HepG2 (cell line): ENCODE measurements around the gene ATP5F1C. TPM values are rescaled to one million over a fixed set of nuclear protein-coding genes. Genes with fewer than 3 reads are reported as not detected.

Source experiments
- ATAC-seq: fragments of 200-7000 bp; cut with Tn5 transposase; 3 replicates; pipeline ENCODE4 v1.9.1; 2020; ENCODE audit warnings: mild to moderate bottlenecking, moderate library complexity
- BruUV-seq: library from RNA; stranded (reverse); fragments of 400-500 nt; replicated peaks from 2 replicates; lab custom pipeline; 2021; lab: Mats Ljungman, UMichigan
- CTCF ChIA-PET: fragments of 300-600 bp; formaldehyde crosslinking; extraction: SDS; loops from one replicate; lab custom pipeline; 2021; ENCODE audit warnings: low total read pairs, inconsistent platforms, low intra/inter-chr PET ratio; lab: Yijun Ruan, JAX
- POLR2A ChIA-PET: fragments of 350-600 bp; sonication (Branson Sonifier 250); formaldehyde crosslinking; loops from one replicate; lab custom pipeline; 2020; ENCODE audit warnings: antibody characterized with exemption, inconsistent platforms; lab: Yijun Ruan, JAX
- DNase-seq: peaks from one replicate; pipeline ENCODE4 v3.0.0-alpha.2; 2015; ENCODE audit warnings: low spot score
- FAIRE-seq: peaks from 3 replicates; lab custom pipeline; 2011; peaks lifted over from hg19 to GRCh38; lab: Jason Lieb, UNC
- H2AFZ ChIP-seq: one replicate; pipeline ENCODE4 v1.6.1; 2011; ENCODE audit warnings: low read length, inconsistent platforms
- H3K27ac ChIP-seq: fragments of 300-600 bp; 3 replicates; pipeline ENCODE4 v1.8.0; 2011; ENCODE audit warnings: mixed run types, mild to moderate bottlenecking, mixed read lengths, low read length, inconsistent platforms; ENCODE audit not compliant: insufficient read depth; ENCODE audit errors: extremely low read length
- H3K27me3 ChIP-seq, 2 experiments: fragments of 200-600 bp in 1 of 2; 2 replicates in 1 of 2; 3 replicates in 1 of 2; pipeline versions ENCODE4 v1.6.0 to v1.8.0; 2011; ENCODE audit warnings: low read length in 2 of 2, mild to moderate bottlenecking in 2 of 2, moderate library complexity in 2 of 2, inconsistent platforms in 1 of 2; ENCODE audit not compliant: insufficient read depth in 2 of 2, control insufficient read depth in 1 of 2
- H3K36me3 ChIP-seq, 2 experiments: fragments of 200-600 bp in 1 of 2; replicated peaks in 1 of 2; 2 replicates in 1 of 2; 3 replicates in 1 of 2; pipeline versions ENCODE4 v1.5.1 to v1.8.0; 2011; ENCODE audit warnings: low read length in 2 of 2, inconsistent platforms in 1 of 2; ENCODE audit not compliant: insufficient read depth in 2 of 2, control insufficient read depth in 1 of 2
- H3K4me1 ChIP-seq: 2 replicates; pipeline ENCODE4 v1.5.1; 2012; ENCODE audit warnings: low read length, inconsistent platforms; ENCODE audit not compliant: insufficient read depth
- H3K4me2 ChIP-seq: 2 replicates; pipeline ENCODE4 v1.6.0; 2011; ENCODE audit warnings: low read depth, low read length, inconsistent platforms
- H3K4me3 ChIP-seq, 3 experiments: fragments of 200-600 bp in 1 of 3; sonication (generic), shearing (Covaris generic) in 1 of 3; replicated peaks in 1 of 3; 2 replicates each; pipeline ENCODE4 v1.5.1; 2011 to 2016; ENCODE audit warnings: low read length in 3 of 3, inconsistent platforms in 2 of 3, low read depth in 2 of 3, mild to moderate bottlenecking in 2 of 3, control low read depth in 1 of 3, mixed read lengths in 1 of 3; ENCODE audit not compliant: insufficient read depth in 1 of 3
- H3K79me2 ChIP-seq: one replicate; pipeline ENCODE4 v1.6.1; 2011; ENCODE audit warnings: low read length, inconsistent platforms; ENCODE audit not compliant: insufficient read depth
- H3K9ac ChIP-seq: 2 replicates; pipeline ENCODE4 v1.6.0; 2011; ENCODE audit warnings: mild to moderate bottlenecking, low read depth, low read length, inconsistent platforms; ENCODE audit not compliant: insufficient read depth
- H3K9me3 ChIP-seq: 2 replicates; pipeline ENCODE4 v1.5.1; 2012; ENCODE audit warnings: mild to moderate bottlenecking, low read length
- H4K20me1 ChIP-seq: 2 replicates; pipeline ENCODE4 v1.6.0; 2011; ENCODE audit warnings: inconsistent platforms, mild to moderate bottlenecking, low read length, moderate library complexity; ENCODE audit not compliant: insufficient read depth
- ATF5 ChIP-seq: sonication (generic); formaldehyde crosslinking; IDR thresholded peaks from 2 replicates; pipeline ENCODE4 v1.4.0; 2020; ENCODE audit warnings: mild to moderate bottlenecking, low read depth, missing genetic modification reagents
- HNF1A ChIP-seq, 2 experiments: sonication (generic) in 1 of 2; formaldehyde crosslinking in 1 of 2; IDR thresholded peaks; 2 replicates each; pipeline versions ENCODE4 v1.4.0 to v1.6.1; 2016 to 2020; ENCODE audit warnings: borderline replicate concordance in 1 of 2, low read depth in 1 of 2, mild to moderate bottlenecking in 1 of 2, missing genetic modification reagents in 1 of 2
- WGBS: methylation state at CpG from one replicate; pipeline ENCODE4 v1.1.6; 2017; ENCODE audit warnings: low lambda C conversion rate; 5-methylcytosine and 5-hydroxymethylcytosine counted together
- in situ Hi-C: cut with HindIII; loops from 2 replicates; pipeline ENCODE4 v1.10.0; 2017; ENCODE audit warnings: low pct_unique_long_range_greater_than_20kb; ENCODE audit not compliant: extremely low pct_ligation_motif_present
- intact Hi-C: fragments of 100-400 bp; cut with micrococcal nuclease; formaldehyde crosslinking; loops from one replicate; pipeline ENCODE4 v1.10.0; 2022; ENCODE audit not compliant: unreplicated experiment
- polyA plus RNA-seq, 8 experiments: library from polyadenylated mRNA; depleted of rRNA in 3 of 8; stranded (reverse) in 7 of 8; unstranded in 1 of 8; fragments of >200 nt; fragmentation: Illumina TruSeq in 4 of 8; extraction: Trizol in 4 of 8; gene quantifications; 2 replicates each; pipeline versions ENCODE4 v1.2.1 to v1.2.3, GENCODE V29; 2011 to 2016; ENCODE audit warnings: low read depth in 4 of 8, missing spikeins in 1 of 8, mixed read lengths in 1 of 8; ENCODE audit not compliant: insufficient read depth in 1 of 8
- total RNA-seq, 5 experiments: library from RNA; depleted of rRNA; stranded (reverse); fragments of >200 nt; fragmentation: Illumina TruSeq; extraction: Trizol; gene quantifications; 2 replicates each; pipeline ENCODE4 v1.2.3, GENCODE V29; 2016; ENCODE audit warnings: low read depth in 1 of 5

The ATP5F1C gene
- total and polyA plus RNA-seq, 2 of the 13 experiments (the other 11 are each of a cell fraction or from before 2014, with no cell fraction given), result 407 to 416 TPM

- Histone ChIP-seq H3K9ac (no peak overlapping the region), H3K36me3 (no peaks in the 10 kb centered on the region; a peak in 1 of 5 replicates), H3K27me3 (no peaks in the 10 kb centered on the region), H3K27ac (no peak overlapping the region), H3K4me2 (no peak overlapping the region), H2AFZ (no peak overlapping the region), H4K20me1 (no peaks in the 10 kb centered on the region), H3K9me3 (peaks cover 13% of the 10 kb centered on the region), H3K4me1 (peaks cover 19% of the 10 kb centered on the region), H3K4me3 (no peak overlapping the region), H3K79me2 (no peaks in the 10 kb centered on the region)
- DNase-seq (no peak), ATAC-seq (no peak), FAIRE-seq (no peak)
- ChIA-PET CTCF (no interaction called here), POLR2A (no interaction called here)
- no TSS peak for BruUV-seq
- intact Hi-C loops (no loop called here), in situ Hi-C loops (no loop called here)
- WGBS, result 46% methylated on average over 4 of the region's 4 CpGs
- TF ChIP-seq ATF5 (no peak), HNF1A (IDR thresholded peaks at IDR 0.05; ENCODE audit: low read depth) (peak; percentile 64), HNF1A (CRISPR knock-in tag; IDR thresholded peaks at IDR 0.05; ENCODE audit: borderline replicate concordance) (no peak)
Measured at GRCh38 chr10:7856678-7857077, 68.7 kb downstream of the ATP5F1C start.
